Cortex of kidney (tissue), 1 donor: ENCODE measurements around the gene ZMYND11.

Experiments
- DNase-seq: peaks from one replicate; lab custom pipeline; 2025; lab: John Stamatoyannopoulos, UW

Gene ZMYND11

GRCh38 chr10:191703-192518 is 56.7 kb downstream of the ZMYND11 start:
- DNase-seq, result no peak

DNA sequence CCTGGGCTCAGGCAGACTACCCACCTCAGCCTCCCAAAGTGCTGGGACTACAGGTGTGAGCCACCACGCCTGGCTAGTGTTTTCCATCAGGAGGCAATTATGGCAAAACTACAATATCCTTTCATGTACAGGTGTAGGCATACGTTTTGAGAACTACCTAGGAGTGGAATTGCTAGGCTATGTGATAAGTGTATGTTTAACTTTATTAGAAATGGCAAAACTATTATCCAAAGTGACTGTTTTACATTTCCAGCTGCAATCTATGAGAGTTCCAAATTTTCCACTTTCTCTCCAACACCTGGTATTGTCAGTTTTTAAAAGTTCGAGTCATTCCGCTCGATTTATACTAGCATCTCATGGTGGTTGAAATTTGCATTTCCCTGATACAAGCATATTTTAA is 59.0 kb downstream of the ZMYND11 start:
- no peak for DNase-seq

- no peak for DNase-seq
Observed at GRCh38 chr10:200405-200804, 65.2 kb downstream of the ZMYND11 start.

DNA sequence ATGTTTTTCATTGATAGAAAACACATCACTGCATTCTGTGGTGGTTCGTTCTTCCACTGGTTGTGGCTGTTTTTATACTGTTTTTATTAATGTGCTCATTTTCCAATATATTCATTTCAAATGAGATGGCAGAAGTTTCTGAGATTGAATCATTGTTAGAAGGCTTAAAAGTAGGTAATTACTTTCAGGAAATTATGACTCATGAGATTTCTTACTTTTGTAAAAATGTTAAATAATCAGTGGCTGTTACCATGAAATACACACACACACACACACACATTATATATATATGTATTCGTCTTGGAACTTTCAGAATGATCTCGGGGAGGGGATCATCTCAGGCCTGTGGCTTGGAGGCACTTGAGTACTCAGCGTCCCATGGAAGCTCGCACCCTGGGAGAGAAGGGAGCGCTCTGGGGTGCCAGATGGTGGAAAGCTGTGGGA is 66.1 kb downstream of the ZMYND11 start:
- DNase-seq, result no peak

- no peak for DNase-seq
Observed at GRCh38 chr10:208616-209015, 73.4 kb downstream of the ZMYND11 start.

DNA sequence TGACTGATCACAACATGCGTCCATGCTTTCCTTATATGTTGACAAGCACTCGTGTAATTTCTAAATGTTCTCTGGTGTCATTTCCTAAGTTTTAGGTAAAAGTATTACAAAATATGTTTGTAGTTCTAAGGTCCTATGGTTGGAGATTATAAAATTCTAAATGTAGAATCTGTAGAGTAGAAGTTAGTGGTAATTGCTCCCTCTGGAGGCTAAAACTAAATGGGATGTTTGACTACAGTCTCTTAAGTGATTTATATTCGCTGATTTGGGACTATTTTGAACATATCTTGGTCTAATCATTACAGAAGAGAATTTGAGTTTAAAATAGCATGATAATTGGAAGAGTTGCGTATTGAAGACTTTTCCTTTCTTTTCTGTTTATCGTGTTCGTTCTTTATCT is 74.1 kb downstream of the ZMYND11 start:
- no peak for DNase-seq

DNA sequence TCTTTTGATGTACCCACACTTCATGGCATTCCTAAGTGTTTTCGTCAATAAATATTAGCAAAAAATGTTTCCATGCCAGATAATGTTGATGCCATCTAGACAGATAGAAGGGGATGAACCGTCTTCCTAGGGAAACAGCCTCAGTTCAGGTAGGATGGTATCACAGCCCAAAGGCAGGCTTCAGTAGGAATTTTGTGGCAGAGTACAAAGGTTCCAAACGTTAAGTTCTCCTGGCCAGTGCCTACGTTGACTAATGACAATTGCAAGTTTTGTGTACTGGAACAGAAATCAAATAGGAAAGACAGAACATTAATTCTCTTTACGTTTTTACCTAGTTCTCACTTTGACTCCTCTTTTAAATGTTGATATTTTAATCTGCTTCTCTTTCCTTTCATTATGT is 75.0 kb downstream of the ZMYND11 start:
- no peak for DNase-seq

GRCh38 chr10:215444-215843 is 80.2 kb downstream of the ZMYND11 start:
- no peak for DNase-seq

- no peak for DNase-seq
Observed at GRCh38 chr10:218798-219197, 83.5 kb downstream of the ZMYND11 start.

GRCh38 chr10:219731-220472 is 84.6 kb downstream of the ZMYND11 start:
- DNase-seq, result no peak

DNA sequence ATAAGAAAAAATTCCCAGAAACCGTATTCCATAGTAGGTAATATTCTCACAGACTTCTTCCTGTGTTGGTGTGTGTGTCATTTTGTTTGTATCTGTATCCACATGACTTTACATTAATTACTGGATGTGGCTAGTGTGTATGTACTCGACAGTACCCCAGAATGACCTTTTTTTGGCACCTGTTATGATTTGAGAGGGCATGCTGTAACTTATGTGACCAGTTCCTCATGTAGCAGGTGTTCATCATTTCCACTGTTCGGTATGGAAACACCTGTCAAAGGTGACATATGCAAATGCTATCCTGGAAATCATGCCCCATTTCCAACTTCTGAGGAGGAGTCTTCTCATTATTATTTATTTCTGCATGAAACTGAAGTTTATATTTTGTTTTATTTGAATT is 89.3 kb downstream of the ZMYND11 start:
- DNase-seq, result no peak

- DNase-seq, result no peak
Observed at GRCh38 chr10:226018-226417, 90.8 kb downstream of the ZMYND11 start.

DNA sequence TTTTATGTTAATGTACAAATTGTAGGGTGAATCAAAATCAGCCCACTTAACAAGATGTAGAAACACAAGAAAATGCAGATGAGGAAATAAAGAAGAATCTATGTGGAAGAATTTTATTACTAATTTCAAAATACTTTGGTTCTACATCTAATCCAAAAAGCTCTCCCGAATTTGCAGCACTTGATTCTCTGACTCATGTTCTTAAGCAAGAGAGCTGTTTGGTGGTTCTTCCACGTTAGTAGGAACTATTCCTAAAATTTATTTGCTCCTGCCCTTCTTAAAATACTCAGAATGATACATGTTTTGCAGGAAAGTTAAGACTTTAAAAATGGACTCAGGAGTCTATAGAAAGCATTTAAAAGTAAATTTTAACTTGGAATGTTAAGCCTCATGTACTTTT is 91.8 kb downstream of the ZMYND11 start:
- DNase-seq, result no peak

DNA sequence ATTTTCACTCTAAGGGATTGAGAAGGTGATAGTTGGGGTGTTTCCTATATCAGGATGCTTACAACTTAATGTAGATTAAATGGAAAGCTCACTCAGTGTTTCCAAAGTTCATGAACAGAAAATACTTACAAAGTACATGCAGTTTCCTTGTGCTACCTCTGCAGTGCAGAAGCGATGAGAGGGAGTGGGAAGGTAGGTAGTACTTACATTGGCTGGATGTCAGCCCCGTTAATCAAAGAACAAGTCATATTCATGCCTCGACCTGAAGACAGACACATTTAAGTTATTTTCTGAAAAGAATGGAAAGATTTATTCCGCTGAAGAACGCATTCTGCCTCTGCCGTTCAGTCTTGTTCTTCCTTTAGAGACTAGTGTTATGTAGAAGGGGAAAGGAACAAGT is 93.1 kb downstream of the ZMYND11 start:
- DNase-seq, result no peak

DNA sequence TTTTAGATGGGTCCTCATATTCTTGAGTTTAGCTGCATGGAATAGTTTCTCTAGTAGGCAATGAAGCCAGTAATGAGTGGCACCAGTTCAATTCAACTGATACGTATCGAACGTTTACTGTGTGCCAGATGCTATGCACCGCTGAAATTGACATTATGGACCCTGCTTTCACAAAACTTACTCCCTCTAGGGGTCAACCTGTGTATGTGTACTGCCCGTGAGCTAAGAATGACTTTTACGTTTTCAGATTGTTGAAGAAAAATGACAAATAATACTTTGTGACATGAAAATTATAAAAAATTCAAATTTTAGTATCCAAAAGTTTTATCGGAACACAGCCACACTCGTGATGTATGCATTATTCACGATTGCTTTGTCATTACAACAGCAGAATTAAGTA is 95.5 kb downstream of the ZMYND11 start:
- DNase-seq, result no peak

DNA sequence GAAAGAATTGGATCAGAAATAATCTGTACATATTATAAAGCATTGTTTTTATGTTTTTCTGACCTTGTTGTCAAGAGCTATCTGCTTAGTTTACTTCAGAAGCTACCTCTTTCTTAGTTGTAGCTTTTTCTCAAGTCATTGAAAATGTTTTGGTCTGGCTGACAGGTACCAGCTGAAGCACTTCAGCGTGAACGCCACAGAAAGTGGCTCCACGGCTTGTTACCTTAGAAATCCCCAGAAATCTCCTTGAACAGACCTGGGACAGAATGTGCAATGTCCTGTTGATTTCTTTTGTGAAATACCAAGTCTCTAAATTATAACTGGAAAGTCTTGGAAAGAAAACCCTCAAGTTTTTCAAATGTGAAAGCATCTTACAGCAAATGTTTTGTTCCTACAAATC is 96.8 kb downstream of the ZMYND11 start:
- DNase-seq, result no peak

DNA sequence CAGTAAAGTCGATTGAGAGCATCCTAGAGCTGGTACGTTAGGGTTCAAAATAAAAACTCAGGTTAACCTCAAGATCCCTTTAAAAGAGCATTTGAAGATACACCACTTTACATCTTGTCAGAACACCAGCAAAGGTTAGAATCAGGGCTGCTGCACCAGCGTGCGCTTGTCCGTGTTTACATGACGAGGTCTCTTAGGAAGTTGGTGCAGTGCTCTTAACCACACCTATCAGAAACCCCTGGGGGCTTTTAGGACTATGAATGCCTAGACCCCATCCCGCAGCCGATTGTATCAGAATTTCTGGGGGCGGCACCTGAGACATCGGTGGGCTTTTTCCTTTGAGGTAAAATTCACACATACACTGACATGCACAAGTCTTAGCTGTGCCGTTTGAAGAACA is 97.6 kb downstream of the ZMYND11 start:
- no peak for DNase-seq

DNA sequence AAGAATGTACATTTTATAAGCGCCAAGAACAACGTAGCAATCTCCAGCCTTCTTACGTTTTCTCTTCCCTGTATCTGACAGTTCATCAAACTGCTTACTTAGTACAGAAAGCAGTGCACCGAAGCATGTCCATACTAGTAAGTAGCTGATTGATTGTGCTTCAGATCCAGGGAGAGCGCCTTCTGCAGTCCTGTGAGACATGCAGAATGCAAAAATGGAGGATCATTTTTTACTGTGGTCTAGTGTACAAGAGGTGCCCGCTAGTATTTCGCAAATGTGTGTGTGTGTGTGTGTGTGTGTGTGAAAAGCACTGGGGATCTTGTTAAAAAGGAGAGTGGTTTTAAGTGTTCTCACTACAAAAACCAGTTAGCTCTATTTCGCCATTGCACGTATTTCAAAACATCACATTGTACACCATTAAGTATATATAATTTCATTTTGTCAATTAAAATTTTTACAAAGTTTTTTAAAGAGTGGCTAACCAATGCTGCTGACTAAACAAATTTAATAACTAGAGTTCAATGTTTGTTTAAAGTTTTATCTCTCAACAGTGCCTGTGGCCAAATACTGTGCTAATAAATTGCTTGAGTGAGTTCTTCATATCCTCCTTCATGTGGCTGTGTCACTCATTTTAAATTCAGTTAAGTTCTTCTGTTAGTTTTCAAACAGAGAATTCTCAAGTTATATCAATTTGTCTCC is 99.6 kb downstream of the ZMYND11 start:
- no peak for DNase-seq

GRCh38 chr10:235915-236314 is 100.7 kb downstream of the ZMYND11 start:
- no peak for DNase-seq

DNA sequence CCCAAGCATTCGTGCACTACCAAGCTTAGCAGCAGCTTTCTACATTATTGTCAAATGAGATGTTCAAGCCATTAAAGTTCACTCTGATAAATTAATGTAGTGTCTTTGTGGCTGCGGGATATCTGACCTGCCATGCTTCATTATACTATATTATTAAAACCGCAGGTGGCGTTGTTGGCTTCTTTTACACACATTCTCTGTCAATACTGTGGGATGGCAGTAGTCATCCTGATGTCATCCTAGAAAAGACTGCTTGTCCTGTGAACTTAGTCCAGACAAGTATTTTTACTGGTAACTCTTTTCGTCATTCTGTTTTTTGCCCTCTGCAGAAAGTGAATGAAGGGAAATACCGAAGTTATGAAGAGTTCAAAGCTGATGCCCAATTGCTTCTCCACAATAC is 103.9 kb downstream of the ZMYND11 start:
- DNase-seq, result no peak

DNA sequence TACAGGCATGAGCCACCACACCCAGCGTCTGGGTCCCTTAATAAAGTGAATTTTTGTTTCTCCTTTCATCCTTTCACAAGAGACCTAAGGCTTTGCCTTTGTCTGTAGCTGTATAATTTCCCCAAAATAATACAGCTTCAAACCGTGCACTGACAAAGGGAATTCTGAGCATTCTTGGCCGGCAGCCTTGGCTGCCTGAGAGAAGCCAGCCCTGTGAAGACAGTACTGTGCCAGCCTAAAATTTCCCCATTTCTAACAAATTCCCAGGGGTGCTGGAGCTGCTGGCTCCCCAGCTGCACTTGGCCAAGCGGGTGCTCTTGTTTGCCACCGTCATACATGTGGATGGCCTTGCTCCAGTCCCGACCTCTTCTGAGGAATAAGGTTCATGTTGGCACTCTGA is 106.2 kb downstream of the ZMYND11 start:
- no peak for DNase-seq

DNA sequence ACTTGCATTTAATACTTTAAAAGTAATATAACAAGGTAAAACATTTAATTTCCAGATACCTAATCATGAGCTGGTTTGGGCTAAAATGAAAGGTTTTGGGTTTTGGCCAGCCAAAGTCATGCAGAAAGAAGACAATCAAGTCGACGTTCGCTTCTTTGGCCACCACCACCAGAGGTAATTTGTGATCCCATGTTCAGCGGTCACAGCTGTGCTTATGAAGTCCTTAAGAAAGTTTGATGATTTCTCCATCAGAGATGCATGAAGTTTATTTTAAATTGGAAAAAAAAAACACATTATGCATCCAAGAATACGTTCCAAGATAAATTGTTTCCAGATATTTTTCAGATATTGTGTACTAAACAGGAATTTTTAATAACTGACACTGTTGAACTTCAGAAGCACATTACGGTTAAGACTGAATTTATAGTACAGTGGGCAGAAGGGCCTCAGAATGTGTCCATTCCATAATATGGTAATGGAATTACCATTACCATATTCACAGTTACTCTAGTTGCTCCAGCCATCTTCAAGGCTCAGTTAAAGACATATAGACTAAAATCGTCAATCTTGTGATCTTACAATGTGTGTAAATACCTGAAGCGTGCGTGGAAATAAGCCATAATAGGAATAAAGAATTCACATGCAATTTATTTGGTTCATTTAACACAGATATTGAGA is 106.8 kb downstream of the ZMYND11 start:
- DNase-seq, result no peak
